Uterus (tissue), 2 donors: ENCODE results near the gene CAPG.

ENCODE experiments used
- CTCF ChIP-seq, 4 experiments: fragments of 200-600 bp in 2 of 4; fragments of 450-650 bp in 2 of 4; sonication (generic) in 2 of 4; IDR thresholded peaks; one replicate each; pipeline ENCODE4 v1.5.1; 2016 to 2019; ENCODE audit warnings: antibody characterized with exemption in 4 of 4, mild to moderate bottlenecking in 2 of 4, moderate library complexity in 1 of 4
- POLR2A ChIP-seq, 2 donors: fragments of 450-650 bp; IDR thresholded peaks; one replicate each; pipeline ENCODE4 v1.6.1; 2016; ENCODE audit warnings: antibody characterized with exemption in 2 of 2, mild to moderate bottlenecking in 1 of 2, moderate library complexity in 1 of 2

- no peak for TF ChIP-seq CTCF (IDR thresholded peaks at IDR 0.05)
- no peak for TF ChIP-seq POLR2A (IDR thresholded peaks at IDR 0.05)
These were observed 24.5 kb upstream of the CAPG start for GRCh38 chr2:85434696-85435095.
